ENCODE measurements around the gene PRKN.

Gene PRKN

DNA sequence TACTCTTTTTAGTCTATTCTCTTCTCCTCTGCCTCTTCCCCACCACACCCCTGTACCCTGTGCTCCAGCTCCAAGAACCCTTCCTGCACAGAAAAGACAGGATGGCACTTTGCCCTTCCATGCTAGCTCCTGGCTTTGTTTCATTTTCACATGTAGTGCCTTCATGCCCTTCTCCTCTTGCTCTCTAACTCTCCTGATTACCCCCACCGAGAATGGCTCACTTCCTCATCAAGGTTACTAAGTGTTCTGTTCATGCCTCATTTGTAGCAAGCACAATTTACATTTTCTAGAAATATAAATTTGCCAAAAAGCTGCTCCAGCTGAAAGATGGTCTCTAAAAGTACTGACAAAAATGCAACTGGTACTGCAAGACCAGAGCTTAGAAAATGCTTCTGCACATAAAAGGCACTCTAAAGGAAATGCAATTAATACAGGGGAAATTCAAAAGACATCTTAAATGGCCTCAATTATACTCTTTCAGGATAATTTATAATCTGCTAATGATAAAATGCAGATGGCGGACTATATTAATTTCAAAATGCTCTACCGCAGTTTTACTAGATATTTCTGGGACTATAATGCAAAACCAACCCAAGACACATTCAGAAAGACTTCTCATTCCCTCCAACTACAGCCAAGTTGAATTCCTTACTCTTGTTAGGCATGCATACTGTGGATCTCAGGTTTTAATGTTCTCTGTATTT is 570.2 kb downstream of the PRKN start:
- no peak for FAIRE-seq

DNA sequence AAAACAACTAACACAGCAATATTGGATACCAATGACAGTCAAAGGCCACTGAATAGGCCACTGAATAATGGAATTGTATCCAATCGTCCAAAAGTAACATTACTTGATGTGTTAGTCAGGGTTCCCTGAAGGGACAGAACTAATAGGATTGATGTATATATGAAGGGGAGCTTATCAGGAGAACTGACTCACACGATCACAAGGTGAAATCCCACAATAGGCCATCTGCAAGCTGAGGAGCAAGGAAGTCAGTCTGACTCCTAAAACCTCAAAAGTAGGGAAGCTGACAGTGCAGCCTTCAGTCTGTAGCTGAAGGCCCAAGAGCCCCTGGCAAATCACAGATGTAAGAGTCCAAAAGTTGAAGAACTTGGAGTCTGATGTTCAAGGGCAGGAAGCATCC is 571.4 kb downstream of the PRKN start:
- no peak for FAIRE-seq

DNA sequence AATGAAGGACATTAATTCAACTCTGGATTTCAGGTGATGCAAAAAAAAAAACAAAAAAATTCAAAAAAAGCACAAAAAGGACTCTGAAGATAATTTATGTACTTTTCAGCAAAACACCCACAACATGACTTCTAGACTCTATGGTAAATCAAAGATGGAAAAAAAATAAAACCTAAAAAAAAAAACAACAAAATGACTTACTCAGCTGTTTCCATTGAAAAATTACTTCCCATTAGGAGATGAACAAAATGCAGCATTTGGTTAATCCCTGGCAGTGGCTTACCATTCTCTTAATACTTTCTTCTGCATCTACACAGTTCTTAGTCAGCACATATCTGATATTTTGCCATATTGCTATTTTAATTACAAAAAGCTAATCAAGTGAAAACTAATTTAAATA is 572.6 kb downstream of the PRKN start:
- FAIRE-seq = no peak

DNA sequence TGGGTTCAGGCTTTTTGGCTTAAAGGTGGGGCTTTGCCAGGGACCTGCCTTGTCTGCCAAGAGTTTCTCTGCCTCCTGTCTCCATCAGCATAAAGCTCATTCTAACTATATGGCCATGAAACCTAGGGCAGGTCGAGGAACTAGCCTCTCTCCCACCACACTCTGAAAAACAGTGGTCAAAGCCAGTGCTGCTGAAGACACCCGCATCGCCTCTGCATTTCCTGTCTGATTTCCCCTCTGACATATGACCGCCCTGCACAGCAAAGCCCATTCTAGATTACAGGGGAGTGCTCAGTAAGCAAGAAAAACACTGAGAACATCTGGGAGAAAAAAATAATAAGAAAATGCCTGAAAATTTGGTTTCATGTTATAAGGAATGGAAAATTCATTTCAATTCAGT is 573.6 kb downstream of the PRKN start:
- no peak for FAIRE-seq

DNA sequence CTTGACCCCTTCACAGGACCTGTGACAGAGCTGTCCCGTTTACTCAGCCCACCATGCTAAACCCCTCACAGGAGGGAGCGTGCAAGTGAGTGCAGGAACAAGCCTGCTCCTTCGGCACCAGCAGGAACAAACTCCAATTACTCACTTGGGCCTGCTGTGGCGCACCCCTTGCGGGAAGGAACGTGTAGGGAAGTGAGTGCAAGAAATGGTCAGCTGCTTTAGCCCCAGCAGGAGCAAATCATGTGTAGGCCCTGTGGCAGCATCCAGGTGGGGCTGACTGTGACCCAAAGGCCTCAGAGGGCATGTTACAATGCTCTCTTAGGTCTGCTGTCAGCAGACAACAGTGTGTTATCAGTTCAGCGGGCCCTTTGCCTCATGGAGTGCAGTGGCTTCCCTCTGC is 574.4 kb downstream of the PRKN start:
- FAIRE-seq = no peak

DNA sequence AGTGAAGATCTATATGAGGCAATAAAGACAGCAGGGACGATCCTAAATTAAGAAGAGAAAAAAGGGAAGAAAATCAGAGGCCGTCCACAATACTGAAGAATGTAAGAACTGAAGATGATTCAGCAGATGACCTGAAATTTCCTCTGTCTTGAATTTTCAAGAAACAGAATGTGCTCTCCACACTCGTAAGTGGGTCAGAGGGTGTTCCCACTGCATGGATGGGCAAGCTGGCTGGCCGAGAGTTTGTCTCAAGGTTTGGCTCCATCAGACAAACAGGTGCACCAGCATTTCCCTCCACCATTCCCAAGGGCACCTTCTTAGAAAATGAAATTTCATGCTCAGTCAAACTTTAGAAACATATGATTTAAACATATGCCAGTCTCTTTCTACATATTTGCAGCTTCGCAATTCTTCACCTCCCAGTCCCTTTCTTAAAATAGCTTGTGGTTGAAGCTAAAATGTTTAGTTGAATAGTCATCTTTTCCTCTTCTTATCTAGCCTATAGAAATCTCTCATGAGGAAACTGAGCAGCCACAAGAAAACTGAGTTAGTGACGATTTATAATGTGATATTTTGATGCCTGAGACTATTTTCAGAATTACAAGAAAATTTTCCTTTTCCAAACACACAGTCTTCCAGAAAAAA is 576.4 kb downstream of the PRKN start:
- FAIRE-seq = no peak

DNA sequence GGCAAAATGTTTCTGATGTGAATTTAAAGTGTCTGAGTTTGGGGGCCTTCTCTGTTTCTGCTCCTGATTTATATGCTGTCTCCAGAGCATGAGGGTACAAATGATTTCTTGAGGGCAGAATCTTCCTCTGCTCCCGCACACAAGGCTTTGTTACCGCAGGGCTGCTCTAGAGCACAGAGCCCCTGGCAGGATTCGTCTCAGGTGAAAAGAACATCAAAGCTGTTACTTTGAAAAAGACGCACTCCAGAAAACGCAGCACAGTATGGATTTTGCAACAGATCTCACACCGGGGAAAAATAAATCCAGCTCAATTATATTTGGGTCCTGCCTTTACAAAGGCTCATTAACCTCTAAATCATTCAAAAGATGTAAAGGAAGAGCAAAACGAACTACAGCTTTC is 577.3 kb downstream of the PRKN start:
- no peak for FAIRE-seq

DNA sequence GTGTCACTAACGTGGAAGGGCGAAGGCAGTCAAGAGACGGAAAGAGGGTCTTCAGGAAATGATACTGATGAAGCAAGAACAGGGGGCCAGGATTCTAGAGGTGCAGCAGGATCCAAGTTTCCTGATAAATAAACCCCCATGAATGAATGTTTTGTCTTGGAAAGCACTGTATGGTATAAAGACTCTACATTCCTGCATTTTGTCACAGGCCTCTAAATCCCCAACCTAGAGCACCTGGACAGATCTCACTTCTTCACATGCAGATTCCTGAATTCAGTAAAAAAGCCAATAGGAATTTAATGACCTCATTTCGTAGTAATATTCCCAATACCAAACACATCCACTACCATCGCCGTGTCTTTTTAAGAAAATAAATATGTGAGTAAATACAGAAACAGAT is 577.8 kb downstream of the PRKN start:
- no peak for FAIRE-seq

DNA sequence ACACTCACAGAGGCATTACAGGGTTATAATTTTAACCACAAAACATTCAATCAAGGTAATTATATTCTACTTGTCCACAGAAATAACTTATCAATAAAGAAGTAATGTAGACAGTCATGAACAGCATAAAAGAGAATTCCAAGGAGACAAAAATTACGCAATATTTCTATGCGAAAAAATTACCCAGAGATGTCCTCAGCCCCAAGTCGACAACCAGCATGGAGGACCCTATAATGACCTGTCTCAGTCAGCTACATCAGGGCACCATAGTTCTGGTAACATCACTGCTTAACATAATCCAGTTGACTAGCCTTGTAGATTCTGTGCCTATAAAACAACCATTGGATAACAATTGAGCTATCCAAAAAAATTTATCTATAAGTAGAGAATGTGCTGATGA is 579.8 kb downstream of the PRKN start:
- FAIRE-seq = no peak

DNA sequence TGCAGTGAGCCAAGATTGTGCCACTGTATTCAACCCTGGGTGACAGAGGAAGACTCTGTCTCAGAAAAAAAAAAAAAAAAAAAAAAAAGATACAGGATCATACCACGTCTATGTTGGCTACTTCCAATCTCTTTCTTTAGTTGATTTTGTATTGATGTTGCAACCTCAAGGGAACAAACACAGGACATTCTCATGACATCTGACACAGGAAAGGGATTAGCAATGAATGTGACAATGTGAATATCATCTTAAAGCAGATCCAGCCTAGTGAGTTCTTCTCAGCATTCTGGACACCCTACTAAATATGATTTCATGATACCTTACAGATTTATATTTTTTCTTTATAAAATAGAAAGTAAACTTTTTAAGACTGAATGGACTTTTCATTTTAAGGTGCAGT is 580.3 kb downstream of the PRKN start:
- no peak for FAIRE-seq

DNA sequence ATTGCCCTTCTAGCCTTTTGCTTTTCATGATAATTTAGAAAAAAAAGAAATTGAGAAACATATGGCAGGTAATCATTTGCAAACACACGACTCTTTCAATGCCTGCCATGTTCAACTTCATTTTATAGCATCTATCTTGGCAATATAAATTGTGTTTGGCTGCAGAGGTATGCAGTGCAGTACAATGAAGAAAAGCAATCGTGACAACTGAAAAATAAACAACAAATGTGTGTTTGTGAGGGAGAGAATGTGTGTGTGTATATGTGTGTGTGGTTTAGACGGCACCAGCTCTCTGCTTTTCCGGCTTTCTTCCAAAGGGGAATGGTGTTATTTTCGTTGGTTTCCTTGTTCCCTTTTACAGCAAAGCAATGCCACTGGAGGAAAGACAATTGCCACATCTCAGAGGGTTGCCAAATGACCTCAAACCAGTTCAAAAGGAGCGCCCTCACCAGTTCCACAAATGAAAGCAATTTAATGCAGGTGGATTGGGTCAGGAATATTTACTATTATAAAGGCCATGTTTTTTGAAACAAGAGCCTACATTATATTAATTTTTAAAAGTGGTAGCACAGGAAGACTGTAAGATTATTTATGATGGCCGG is 587.2 kb downstream of the PRKN start:
- FAIRE-seq = no peak

DNA sequence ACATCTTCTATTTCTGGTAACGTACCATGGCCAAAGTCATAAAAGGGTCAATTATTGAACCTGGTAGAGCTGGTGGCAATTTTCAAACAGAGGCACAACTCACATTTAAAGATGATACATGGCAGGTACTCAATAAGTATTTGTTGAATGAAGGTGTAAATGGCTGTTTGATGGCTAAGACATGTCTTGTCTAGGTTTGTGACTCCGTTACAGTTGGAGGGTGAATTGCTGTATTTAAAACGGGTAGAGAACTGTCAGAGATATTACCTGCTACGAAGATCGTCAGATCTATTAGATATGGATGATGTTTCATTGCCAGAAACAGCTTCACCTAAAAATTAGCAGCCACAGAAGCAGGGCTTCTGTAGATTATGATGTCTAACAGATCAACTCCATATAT is 601.9 kb downstream of the PRKN start:
- no peak for FAIRE-seq

DNA sequence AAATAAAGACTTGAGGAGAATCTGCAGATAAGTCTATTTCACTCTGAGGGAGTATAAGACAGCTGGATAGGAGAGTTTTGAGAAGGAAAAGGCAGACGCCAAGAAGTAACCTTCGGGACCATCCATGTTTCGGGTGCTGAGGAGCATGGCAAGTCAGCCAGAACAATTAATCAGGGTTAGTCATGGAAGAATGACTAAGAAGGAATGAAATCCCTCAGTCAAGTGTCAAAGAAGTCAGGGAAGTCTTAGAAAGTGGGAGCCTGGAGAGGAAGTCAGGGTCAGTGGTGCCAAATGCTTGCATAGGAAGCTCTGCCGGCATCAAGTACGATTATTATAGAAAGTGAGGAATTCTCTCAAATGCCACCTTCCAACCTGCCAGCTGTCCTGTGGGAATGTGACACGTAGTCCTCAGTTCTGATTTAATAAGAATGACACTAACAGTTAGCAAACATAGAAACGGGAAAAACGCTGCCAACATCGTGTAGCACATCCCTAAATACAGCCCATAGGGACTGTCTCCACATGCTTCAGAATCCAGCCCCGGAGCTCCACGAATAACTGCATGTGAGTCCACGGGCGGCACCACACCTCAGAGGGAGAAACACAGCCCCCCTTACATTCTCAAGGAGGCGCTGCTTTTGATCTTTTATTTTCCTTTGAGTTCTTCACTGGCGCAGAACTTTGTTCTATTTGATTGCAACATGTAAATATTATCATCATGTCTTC is 602.7 kb downstream of the PRKN start:
- no peak for FAIRE-seq

DNA sequence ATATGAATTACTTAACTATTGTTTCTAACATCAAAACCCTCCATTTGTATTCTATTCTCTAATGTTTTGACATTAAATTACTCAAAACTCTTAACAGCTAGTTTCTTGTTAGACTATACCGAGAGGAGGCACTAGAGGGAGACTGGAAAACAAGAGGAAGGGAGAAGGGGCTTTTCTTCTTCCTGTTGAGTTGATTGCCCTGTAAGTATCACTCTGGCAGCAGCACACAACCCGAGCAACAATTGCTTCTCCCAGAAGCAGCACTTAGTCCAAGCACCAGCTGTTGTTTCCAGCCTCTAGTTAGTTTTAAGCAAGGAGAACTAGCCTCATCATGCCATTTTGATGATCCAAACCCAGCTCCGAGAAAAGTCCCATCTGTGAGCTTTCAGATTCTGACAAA is 603.8 kb downstream of the PRKN start:
- no peak for FAIRE-seq

DNA sequence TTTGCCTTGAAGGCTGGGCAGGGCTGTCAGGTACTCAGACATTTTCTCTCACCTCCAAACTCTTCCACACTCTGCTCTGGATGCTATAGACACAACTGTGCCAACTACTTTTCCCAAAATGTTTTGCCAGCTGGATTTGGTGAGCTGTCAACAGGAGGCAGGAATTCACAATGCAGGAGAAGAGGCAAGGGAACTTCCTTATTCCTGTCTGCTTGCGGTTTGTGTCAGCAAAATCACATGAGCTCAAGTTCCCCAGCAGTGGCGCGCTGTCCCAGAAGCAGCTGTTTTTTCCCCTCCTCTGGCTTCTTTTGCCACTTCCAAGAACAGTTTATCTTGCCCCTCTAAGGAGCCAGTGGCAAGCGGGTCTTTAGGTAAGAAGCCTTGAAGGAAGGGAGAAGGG is 608.2 kb downstream of the PRKN start:
- no peak for FAIRE-seq

DNA sequence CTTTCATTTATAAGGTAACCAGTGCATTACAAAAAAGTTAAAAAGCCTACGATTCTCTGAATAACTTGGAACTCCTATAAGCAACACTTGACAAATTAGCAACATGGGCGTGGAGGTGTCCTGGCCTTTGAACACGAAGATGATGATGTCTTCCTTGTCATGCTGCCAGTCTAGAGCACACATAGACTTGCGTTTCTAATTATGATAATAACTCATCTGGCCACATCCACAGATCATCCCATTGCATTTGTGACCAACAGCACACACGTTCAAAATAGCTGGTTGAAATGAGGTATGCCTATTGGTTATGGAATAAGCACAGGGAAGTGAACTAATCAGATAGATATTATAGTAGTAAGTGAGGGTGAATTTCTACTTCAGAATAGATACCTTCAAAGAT is 608.9 kb downstream of the PRKN start:
- no peak for FAIRE-seq

DNA sequence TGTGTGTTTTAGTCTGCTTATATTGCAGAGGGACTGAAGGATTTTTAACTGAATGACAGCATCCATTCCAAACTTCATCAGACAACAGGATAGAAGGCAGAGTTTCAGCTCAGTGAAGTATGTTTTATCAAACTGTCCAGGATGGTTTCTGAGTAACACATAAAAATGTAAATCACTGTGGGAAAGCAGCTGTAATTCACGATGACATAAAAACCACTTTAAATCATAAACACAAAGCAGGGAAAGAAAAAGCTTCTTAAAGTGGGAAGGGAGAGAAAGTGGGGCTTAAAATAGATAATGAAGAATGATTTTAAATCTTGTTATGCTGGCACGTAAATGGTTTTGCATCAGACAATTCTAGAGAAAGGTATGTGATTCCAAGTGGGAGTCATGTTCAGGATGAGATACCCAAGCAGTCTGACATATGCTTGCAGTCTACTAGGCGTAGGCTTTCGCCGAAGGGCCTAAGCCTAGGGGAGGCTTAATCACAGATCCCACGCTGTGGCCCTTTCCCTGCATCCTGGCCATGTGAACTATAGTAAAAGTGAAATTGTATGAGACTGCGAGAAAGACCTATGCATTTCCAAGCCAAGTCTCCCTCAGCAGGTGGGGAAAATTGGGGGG is 610.6 kb downstream of the PRKN start:
- no peak for FAIRE-seq

DNA sequence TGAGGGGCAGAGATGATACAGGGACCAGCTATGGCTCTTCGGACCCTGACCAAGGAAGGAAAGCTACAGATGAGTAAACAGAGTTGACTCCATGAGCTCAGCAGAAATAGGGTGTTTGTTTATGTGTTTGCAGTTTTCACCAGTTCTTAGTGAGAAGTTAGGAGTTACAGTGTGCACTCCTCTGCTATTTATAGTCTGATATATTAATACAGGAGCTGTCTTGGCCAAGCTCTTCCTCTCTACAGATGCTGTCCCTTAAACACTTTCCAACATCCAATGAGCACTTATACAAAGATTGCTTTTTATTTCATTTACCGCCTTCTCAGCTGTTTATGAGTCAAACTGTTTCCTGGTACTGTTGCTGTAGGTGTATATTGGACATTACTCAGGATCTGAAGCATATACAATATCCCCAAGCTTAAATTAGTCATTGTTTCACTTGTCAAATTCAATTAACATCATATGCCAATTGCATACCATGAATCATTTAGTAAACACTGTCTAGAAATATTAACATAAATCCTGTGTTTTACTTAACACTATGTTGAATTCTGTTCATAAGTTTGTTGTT is 618.0 kb downstream of the PRKN start:
- FAIRE-seq = no peak

DNA sequence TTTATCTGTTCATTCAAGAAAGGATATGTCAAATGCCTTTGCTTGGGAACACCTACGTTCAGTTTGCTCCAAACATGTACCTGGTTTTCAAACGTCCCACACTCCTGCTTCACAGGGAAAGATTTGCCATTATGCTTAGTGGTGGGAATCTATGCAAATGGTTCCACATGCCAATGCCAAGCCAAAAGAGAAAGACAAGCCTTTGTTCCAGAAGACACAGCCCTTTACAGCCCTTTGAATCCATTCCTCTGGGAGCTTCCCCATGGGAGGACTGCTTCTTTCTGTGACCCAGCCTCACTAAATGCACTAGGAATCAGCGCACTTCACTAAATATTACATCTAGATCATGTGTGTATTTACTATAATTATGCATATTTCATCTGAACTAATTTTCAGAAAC is 619.5 kb downstream of the PRKN start:
- FAIRE-seq = no peak

DNA sequence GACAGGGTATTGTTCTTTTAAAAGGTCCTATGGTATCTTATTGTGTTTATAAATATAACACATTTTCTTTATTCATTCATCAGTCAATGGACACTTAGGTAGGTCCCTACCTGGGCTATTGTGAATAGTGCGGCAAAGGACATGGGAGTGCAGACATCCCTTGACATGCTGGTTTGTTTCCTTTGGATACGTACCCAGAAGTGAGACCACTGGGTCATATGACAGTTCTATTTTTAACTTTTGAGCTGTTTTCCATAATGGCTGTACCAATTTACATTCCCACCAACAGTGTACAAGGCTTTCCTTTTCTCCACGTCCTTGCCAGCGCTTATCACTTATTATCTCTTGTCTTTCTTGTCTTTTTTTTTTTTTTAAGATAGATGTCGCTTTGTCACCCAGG is 627.5 kb downstream of the PRKN start:
- no peak for FAIRE-seq

DNA sequence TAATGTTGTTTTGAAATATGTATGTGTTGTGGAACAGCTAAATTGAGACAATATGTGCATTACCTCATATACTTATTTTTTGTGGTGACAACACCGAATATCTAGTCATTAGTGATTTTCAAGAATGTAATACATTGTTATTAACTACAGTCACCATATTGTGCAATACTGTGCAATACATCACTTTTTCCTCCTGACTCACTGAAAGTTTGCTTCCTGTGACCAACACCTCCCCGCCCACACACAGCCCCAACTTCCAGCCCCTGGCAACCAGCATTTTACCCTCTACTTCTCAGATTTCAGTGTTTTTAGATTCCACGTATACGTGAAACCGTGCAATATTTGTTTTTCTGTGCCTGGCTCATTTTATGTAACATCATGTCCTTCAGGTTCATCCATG is 627.9 kb downstream of the PRKN start:
- no peak for FAIRE-seq

DNA sequence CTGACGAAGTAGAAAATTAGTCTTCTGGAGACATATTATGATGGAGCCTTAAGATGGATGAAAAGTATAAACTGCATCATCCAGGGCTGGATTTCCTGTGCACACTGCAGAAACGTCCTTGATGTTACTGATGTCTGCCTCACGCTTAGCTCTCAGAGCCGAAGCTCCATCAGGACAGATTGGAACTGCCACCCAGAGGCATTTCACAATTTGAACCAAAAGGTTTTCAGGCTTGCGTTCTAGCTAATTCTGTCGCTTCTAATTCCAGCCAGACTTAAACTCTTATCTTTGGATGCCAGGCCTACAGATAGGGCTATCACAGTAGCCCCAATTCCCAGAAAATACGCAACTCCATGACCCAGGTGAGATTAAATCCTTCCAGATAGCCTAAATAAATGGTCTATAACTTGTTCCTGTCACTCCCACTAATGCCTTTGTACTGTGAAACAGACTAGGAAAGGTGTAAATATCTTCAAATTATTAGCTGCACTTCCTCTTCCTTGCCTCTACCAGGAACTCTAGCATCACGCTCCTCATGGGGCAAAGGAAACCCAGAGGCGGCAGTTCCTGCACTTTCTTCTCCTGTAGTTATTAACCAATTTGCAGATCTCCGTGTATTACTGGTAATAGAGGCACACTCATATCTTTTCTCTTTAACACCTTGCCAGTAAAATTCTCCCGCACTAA is 634.6 kb downstream of the PRKN start:
- FAIRE-seq = no peak

DNA sequence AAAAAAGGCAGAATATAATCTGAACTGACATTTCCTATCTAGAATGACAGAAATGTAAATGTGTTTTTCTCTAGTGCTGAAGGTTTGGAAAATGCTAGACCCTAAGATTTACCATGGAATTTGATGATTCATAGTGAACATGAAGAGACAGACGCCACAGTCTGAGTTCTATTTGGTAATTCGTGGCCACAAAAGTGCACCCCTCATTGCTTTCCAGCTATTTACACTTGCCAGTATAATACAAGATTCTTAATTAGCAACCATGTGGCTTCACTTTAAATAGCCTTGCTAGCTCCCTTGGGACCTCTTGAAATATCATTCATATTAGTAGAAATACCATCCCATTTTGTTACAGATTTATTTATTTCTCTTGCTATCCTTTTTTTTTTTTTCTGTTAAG is 636.8 kb downstream of the PRKN start:
- no peak for FAIRE-seq

Data from TTC549 (cell line).